RPMI8226 (cell line): ENCODE data around the gene NXPH1.

ENCODE experiments used
- DNase-seq: peaks from one replicate; pipeline ENCODE4 v3.0.0-alpha.2; 2015

NXPH1 gene

GRCh38 chr7:8433477-8434289, at the start of gene NXPH1:
TSS of gene NXPH1 (plus strand) at chr7:8433609.
- DNase-seq = peak; percentile 14

GRCh38 chr7:8384901-8385300, 48.5 kb upstream of the NXPH1 start:
- peak; percentile 17 for DNase-seq

GRCh38 chr7:8386926-8387550, 46.4 kb upstream of the NXPH1 start:
- no peak for DNase-seq

GRCh38 chr7:8387551-8388256, 45.7 kb upstream of the NXPH1 start:
- no peak for DNase-seq

GRCh38 chr7:8388257-8388625, 45.2 kb upstream of the NXPH1 start:
- no peak for DNase-seq

GRCh38 chr7:8389593-8390261, 43.7 kb upstream of the NXPH1 start:
- DNase-seq = no peak

- no peak for DNase-seq
These were observed 43.2 kb upstream of the NXPH1 start for GRCh38 chr7:8390262-8390626.

- DNase-seq = no peak
These were observed 41.9 kb upstream of the NXPH1 start for GRCh38 chr7:8391353-8392062.

GRCh38 chr7:8396294-8396693, 37.1 kb upstream of the NXPH1 start:
- no peak for DNase-seq

- DNase-seq = no peak
These were observed 24.5 kb upstream of the NXPH1 start for GRCh38 chr7:8408871-8409270.

GRCh38 chr7:8411103-8411502, 22.3 kb upstream of the NXPH1 start:
- DNase-seq = no peak

- no peak for DNase-seq
These were observed 19.8 kb upstream of the NXPH1 start for GRCh38 chr7:8413600-8413999.

GRCh38 chr7:8418629-8419245, 14.7 kb upstream of the NXPH1 start:
- peak; percentile 85 for DNase-seq

- DNase-seq = no peak
These were observed 11.2 kb upstream of the NXPH1 start for GRCh38 chr7:8422177-8422576.

- no peak for DNase-seq
These were observed 10.4 kb upstream of the NXPH1 start for GRCh38 chr7:8423057-8423456.

GRCh38 chr7:8425223-8425622, 8.2 kb upstream of the NXPH1 start:
- no peak for DNase-seq

GRCh38 chr7:8430643-8431042, 2.8 kb upstream of the NXPH1 start:
- DNase-seq = no peak

GRCh38 chr7:8434290-8435002, 1.0 kb downstream of the NXPH1 start:
- DNase-seq = no peak

- DNase-seq = no peak
These were observed 1.7 kb downstream of the NXPH1 start for GRCh38 chr7:8435095-8435494.

GRCh38 chr7:8435590-8436545, 2.5 kb downstream of the NXPH1 start:
- no peak for DNase-seq
